Measurements from ENCODE around the gene DMXL2.

The DMXL2 gene

GRCh38 chr15:51425517-51426040 is 197.0 kb downstream of the DMXL2 start:
- TF ChIP-seq SIN3A (IDR thresholded peaks at IDR 0.05; ENCODE audit: borderline replicate concordance, insufficient read depth, low read length), result no peak
- TF ChIP-seq REST (IDR thresholded peaks at IDR 0.05; ENCODE audit: insufficient read depth in 1 of 2, low read depth in 2 of 2, low read length in 2 of 2), result no peak
- TF ChIP-seq POLR2AphosphoS5 (IDR thresholded peaks at IDR 0.05; ENCODE audit: low read depth, low read length), result no peak

GRCh38 chr15:51424780-51425179 is 197.8 kb downstream of the DMXL2 start:
- no peak for TF ChIP-seq POLR2AphosphoS5 (IDR thresholded peaks at IDR 0.05; ENCODE audit: low read depth, low read length)

GRCh38 chr15:51416129-51416528 is 206.4 kb downstream of the DMXL2 start:
- no peak for TF ChIP-seq FOXP2 (optimal IDR thresholded peaks at IDR 0.05; ENCODE audit: borderline replicate concordance, extremely low read depth, extremely low read length, insufficient read depth)
- no peak for TF ChIP-seq REST (IDR thresholded peaks at IDR 0.05; ENCODE audit: insufficient read depth in 1 of 2, low read depth in 2 of 2, low read length in 2 of 2)
- no peak for TF ChIP-seq SIN3A (IDR thresholded peaks at IDR 0.05; ENCODE audit: borderline replicate concordance, insufficient read depth, low read length)
- TF ChIP-seq POLR2AphosphoS5 (IDR thresholded peaks at IDR 0.05; ENCODE audit: low read depth, low read length), result no peak
- no peak for TF ChIP-seq TAF1 (IDR thresholded peaks at IDR 0.05; ENCODE audit: borderline replicate concordance, insufficient read depth, low read length)

- no peak for TF ChIP-seq REST (IDR thresholded peaks at IDR 0.05; ENCODE audit: insufficient read depth in 1 of 2, low read depth in 2 of 2, low read length in 2 of 2)
- TF ChIP-seq TAF1 (IDR thresholded peaks at IDR 0.05; ENCODE audit: borderline replicate concordance, insufficient read depth, low read length), result no peak
- TF ChIP-seq POLR2AphosphoS5 (IDR thresholded peaks at IDR 0.05; ENCODE audit: low read depth, low read length), result no peak
- TF ChIP-seq SIN3A (IDR thresholded peaks at IDR 0.05; ENCODE audit: borderline replicate concordance, insufficient read depth, low read length), result no peak
- TF ChIP-seq FOXP2 (optimal IDR thresholded peaks at IDR 0.05; ENCODE audit: borderline replicate concordance, extremely low read depth, extremely low read length, insufficient read depth), result no peak
Observed at GRCh38 chr15:51414256-51414860, 208.2 kb downstream of the DMXL2 start.

- TF ChIP-seq FOXP2 (optimal IDR thresholded peaks at IDR 0.05; ENCODE audit: borderline replicate concordance, extremely low read depth, extremely low read length, insufficient read depth), result no peak
- no peak for TF ChIP-seq REST (IDR thresholded peaks at IDR 0.05; ENCODE audit: insufficient read depth in 1 of 2, low read depth in 2 of 2, low read length in 2 of 2)
- no peak for TF ChIP-seq POLR2AphosphoS5 (IDR thresholded peaks at IDR 0.05; ENCODE audit: low read depth, low read length)
- TF ChIP-seq TAF1 (IDR thresholded peaks at IDR 0.05; ENCODE audit: borderline replicate concordance, insufficient read depth, low read length), result no peak
- no peak for TF ChIP-seq SIN3A (IDR thresholded peaks at IDR 0.05; ENCODE audit: borderline replicate concordance, insufficient read depth, low read length)
Observed at GRCh38 chr15:51405693-51406523, 216.7 kb downstream of the DMXL2 start.
